ENCODE measurements around the gene PRG3.

PRG3 gene

DNA sequence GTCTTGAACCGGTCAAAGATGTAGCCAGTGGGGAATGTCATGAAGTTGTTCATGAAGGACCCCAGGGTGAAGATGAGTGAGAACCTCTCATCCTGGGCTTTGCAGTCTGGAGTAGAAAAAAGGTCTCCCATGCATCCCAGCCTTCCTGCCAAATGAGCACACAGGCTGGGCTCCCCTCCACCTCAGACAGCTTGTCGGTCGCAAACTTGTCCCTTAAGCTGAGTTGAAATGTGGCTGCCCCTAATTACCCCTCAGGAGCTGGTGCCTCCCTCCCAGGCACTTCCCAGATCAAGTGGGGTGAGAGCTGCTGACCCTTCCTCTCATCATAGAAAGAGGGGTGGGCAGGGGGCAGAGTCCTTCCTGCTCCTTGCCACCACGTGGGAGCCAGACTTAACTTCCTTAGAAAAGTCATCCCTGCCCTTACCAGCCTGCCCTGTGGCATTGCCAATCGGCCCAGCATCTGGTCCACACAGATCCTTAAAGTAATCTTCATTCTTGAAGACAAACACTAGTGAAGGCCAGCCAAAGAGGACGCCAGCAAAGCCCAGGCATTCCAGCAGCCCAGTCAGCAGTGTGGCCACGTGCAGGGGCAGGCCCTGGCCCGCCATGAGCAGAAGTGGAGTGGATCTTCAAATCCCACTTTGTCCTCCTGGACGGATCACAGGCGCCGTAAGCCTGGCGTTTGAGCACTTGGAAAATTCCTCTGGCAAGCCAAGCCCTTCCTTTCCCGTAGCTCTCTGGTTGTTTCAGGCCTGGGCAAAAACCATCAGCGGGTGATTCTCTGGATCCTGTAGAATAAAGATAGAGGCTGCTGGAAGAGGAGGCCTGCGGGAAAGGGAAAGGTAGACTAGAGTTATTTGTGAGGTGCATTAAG is 44.9 kb upstream of the PRG3 start:
- TF ChIP-seq, protein P1, sequence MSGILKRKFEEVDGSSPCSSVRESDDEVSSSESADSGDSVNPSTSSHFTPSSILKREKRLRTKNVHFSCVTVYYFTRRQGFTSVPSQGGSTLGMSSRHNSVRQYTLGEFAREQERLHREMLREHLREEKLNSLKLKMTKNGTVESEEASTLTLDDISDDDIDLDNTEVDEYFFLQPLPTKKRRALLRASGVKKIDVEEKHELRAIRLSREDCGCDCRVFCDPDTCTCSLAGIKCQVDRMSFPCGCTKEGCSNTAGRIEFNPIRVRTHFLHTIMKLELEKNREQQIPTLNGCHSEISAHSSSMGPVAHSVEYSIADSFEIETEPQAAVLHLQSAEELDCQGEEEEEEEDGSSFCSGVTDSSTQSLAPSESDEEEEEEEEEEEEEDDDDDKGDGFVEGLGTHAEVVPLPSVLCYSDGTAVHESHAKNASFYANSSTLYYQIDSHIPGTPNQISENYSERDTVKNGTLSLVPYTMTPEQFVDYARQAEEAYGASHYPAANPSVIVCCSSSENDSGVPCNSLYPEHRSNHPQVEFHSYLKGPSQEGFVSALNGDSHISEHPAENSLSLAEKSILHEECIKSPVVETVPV (CRISPR knock-in tag; IDR thresholded peaks at IDR 0.05): no peak
- TF ChIP-seq ZNF70 (CRISPR knock-in tag; IDR thresholded peaks at IDR 0.05): no peak
- TF ChIP-seq, protein P2, sequence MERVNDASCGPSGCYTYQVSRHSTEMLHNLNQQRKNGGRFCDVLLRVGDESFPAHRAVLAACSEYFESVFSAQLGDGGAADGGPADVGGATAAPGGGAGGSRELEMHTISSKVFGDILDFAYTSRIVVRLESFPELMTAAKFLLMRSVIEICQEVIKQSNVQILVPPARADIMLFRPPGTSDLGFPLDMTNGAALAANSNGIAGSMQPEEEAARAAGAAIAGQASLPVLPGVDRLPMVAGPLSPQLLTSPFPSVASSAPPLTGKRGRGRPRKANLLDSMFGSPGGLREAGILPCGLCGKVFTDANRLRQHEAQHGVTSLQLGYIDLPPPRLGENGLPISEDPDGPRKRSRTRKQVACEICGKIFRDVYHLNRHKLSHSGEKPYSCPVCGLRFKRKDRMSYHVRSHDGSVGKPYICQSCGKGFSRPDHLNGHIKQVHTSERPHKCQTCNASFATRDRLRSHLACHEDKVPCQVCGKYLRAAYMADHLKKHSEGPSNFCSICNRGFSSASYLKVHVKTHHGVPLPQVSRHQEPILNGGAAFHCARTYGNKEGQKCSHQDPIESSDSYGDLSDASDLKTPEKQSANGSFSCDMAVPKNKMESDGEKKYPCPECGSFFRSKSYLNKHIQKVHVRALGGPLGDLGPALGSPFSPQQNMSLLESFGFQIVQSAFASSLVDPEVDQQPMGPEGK (CRISPR knock-in tag; IDR thresholded peaks at IDR 0.05; ENCODE audit: borderline replicate concordance): no peak
- TF ChIP-seq, protein P3, sequence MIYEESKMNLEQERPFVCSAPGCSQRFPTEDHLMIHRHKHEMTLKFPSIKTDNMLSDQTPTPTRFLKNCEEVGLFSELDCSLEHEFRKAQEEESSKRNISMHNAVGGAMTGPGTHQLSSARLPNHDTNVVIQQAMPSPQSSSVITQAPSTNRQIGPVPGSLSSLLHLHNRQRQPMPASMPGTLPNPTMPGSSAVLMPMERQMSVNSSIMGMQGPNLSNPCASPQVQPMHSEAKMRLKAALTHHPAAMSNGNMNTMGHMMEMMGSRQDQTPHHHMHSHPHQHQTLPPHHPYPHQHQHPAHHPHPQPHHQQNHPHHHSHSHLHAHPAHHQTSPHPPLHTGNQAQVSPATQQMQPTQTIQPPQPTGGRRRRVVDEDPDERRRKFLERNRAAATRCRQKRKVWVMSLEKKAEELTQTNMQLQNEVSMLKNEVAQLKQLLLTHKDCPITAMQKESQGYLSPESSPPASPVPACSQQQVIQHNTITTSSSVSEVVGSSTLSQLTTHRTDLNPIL (CRISPR knock-in tag; IDR thresholded peaks at IDR 0.05; ENCODE audit: low read depth): no peak
- TF ChIP-seq, protein P4, sequence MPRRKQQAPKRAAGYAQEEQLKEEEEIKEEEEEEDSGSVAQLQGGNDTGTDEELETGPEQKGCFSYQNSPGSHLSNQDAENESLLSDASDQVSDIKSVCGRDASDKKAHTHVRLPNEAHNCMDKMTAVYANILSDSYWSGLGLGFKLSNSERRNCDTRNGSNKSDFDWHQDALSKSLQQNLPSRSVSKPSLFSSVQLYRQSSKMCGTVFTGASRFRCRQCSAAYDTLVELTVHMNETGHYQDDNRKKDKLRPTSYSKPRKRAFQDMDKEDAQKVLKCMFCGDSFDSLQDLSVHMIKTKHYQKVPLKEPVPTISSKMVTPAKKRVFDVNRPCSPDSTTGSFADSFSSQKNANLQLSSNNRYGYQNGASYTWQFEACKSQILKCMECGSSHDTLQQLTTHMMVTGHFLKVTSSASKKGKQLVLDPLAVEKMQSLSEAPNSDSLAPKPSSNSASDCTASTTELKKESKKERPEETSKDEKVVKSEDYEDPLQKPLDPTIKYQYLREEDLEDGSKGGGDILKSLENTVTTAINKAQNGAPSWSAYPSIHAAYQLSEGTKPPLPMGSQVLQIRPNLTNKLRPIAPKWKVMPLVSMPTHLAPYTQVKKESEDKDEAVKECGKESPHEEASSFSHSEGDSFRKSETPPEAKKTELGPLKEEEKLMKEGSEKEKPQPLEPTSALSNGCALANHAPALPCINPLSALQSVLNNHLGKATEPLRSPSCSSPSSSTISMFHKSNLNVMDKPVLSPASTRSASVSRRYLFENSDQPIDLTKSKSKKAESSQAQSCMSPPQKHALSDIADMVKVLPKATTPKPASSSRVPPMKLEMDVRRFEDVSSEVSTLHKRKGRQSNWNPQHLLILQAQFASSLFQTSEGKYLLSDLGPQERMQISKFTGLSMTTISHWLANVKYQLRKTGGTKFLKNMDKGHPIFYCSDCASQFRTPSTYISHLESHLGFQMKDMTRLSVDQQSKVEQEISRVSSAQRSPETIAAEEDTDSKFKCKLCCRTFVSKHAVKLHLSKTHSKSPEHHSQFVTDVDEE (CRISPR knock-in tag; IDR thresholded peaks at IDR 0.05): no peak
- no peak for TF ChIP-seq TCF4 (CRISPR knock-in tag; IDR thresholded peaks at IDR 0.05; ENCODE audit: borderline replicate concordance)
- no peak for TF ChIP-seq TOX (CRISPR knock-in tag; IDR thresholded peaks at IDR 0.05; ENCODE audit: borderline replicate concordance)
- no peak for ATAC-seq

DNA sequence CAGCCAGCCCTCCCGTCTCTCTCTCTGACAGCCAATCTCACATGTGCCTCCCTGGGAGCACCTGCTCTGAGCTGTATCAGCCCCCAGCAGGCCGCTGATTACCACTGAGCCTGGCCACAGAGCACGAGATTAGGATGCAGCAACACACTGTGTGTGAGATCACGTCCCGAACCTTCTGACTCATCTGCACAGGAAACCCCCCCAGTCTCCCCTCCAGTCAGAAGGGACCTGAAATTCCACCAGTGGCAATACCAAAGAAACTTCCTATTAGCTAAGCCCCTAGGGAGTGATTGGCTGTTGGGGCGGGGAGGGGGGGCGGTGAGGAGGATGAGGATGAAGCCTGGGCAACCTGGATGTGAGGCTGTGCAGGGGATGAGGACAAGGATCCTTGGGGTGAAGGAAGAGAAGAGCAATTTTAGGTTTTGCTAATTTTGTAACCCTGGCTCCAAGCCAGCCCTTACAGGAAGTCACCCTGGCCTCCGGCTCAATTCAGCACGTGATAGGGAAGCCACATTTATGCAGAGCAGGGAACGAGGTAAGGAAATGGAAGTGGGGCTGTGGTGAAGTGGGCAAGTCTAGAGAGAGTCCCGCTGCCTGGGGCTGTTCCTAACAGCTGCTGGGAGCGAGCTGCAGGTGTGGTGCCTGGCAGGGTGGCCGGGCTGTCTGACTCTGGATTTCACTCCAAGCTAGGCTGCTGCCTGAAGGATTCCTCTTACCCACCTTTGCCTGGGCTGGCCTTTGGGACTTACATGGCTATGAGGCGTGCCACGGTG is 44.0 kb upstream of the PRG3 start:
- peak; percentile 50 for ATAC-seq
- TF ChIP-seq, protein P2 (CRISPR knock-in tag; IDR thresholded peaks at IDR 0.05; ENCODE audit: borderline replicate concordance): peak; percentile 65; the same call in 1 of the 2 replicates
- TF ChIP-seq TOX (CRISPR knock-in tag; IDR thresholded peaks at IDR 0.05; ENCODE audit: borderline replicate concordance): no peak

DNA sequence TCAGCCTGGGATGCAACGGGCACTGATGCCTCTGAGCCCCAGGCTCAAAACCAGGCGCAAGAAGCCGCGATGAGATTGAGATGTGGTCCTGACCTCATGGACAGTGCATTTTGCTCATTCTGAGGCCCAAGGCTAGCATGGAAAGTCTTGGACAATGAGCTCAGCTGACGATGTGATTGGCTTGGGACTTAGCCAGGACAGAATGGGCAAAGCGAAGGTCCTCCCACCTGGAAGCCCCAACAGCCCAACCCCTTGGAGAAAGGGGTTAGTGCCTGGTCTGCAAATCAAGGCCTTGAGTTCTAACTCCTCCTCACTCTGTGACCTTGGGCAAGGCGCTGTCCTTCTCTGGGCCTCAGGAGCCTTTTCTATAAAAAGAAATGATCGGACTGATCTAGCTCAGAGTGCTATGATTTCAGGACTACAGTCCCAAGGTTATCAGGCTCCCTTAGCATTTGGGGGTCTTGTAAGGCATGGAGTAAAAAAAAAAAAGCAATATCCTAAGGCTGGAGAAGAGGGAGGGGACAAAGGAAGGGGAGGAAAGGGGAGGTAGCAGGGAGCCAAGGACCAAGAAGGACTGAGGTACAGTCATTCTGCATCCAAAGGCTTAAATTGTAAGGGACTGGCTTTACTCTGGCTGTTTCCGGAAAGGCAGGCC is 43.3 kb upstream of the PRG3 start:
- no peak for ATAC-seq
- TF ChIP-seq ZFP3 (CRISPR knock-in tag; IDR thresholded peaks at IDR 0.05) (no peak), SNAI2 (CRISPR knock-in tag; IDR thresholded peaks at IDR 0.05) (no peak), TCF4 (CRISPR knock-in tag; IDR thresholded peaks at IDR 0.05; ENCODE audit: borderline replicate concordance) (no peak), OSR1 (CRISPR knock-in tag; IDR thresholded peaks at IDR 0.05) (no peak), CSDC2 (CRISPR knock-in tag; IDR thresholded peaks at IDR 0.05) (no peak), ZC3H10 (CRISPR knock-in tag; IDR thresholded peaks at IDR 0.05) (no peak), GLIS3 (CRISPR knock-in tag; IDR thresholded peaks at IDR 0.05) (no peak), PPARA (CRISPR knock-in tag; IDR thresholded peaks at IDR 0.05; ENCODE audit: borderline replicate concordance) (no peak), TOX (CRISPR knock-in tag; IDR thresholded peaks at IDR 0.05; ENCODE audit: borderline replicate concordance) (no peak), BACH2 (CRISPR knock-in tag; IDR thresholded peaks at IDR 0.05; ENCODE audit: borderline replicate concordance) (no peak), ESRRG (CRISPR knock-in tag; IDR thresholded peaks at IDR 0.05) (no peak), ISL1 (CRISPR knock-in tag; IDR thresholded peaks at IDR 0.05) (no peak), ZFP30 (CRISPR knock-in tag; IDR thresholded peaks at IDR 0.05) (no peak)
- TF ChIP-seq, protein P3 (CRISPR knock-in tag; IDR thresholded peaks at IDR 0.05; ENCODE audit: low read depth): no peak
- TF ChIP-seq, protein P5, sequence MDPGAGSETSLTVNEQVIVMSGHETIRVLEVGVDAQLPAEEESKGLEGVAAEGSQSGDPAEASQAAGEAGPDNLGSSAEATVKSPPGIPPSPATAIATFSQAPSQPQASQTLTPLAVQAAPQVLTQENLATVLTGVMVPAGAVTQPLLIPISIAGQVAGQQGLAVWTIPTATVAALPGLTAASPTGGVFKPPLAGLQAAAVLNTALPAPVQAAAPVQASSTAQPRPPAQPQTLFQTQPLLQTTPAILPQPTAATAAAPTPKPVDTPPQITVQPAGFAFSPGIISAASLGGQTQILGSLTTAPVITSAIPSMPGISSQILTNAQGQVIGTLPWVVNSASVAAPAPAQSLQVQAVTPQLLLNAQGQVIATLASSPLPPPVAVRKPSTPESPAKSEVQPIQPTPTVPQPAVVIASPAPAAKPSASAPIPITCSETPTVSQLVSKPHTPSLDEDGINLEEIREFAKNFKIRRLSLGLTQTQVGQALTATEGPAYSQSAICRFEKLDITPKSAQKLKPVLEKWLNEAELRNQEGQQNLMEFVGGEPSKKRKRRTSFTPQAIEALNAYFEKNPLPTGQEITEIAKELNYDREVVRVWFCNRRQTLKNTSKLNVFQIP (CRISPR knock-in tag; IDR thresholded peaks at IDR 0.05; ENCODE audit: borderline replicate concordance, low read depth): no peak

Data from SK-N-SH treated with all-trans-retinoic acid at 6 μM for 48 hours (cell line).